Thoracic aorta (tissue), 2 donors: ENCODE results near the gene SDK1. TPM values are rescaled to one million over a fixed set of nuclear protein-coding genes. Genes with fewer than 3 reads are reported as not detected.

Experiments used
- ATAC-seq: fragments of 150-250 bp; one replicate; pipeline ENCODE4 v1.8.0; 2017; ENCODE audit warnings: low read depth; ENCODE audit not compliant: insufficient number of reproducible peaks, low FRiP score
- DNase-seq: peaks from one replicate; pipeline ENCODE4 v3.0.0-alpha.2; 2020; ENCODE audit warnings: low spot score
- H3K27ac ChIP-seq, 2 donors: fragments of 200-600 bp; sonication (generic); 1 replicate in 1 of 2; 2 replicates in 1 of 2; pipeline ENCODE4 v1.5.1; 2016; ENCODE audit warnings: mild to moderate bottlenecking in 2 of 2, moderate library complexity in 2 of 2
- H3K27me3 ChIP-seq: fragments of 200-600 bp; sonication (generic); replicated peaks from 2 replicates; pipeline ENCODE4 v1.6.0; 2016; ENCODE audit warnings: mild to moderate bottlenecking; ENCODE audit not compliant: insufficient read depth
- H3K36me3 ChIP-seq: fragments of 200-600 bp; sonication (generic); one replicate; pipeline ENCODE4 v1.5.1; 2016
- H3K4me1 ChIP-seq, 2 donors: fragments of 200-600 bp; sonication (generic); 1 replicate in 1 of 2; 2 replicates in 1 of 2; pipeline versions ENCODE4 v1.5.1 to v1.6.0; 2016; ENCODE audit warnings: low read depth in 2 of 2, mild to moderate bottlenecking in 1 of 2; ENCODE audit not compliant: control insufficient read depth in 1 of 2
- H3K4me3 ChIP-seq: fragments of 200-600 bp; sonication (generic); 2 replicates; pipeline ENCODE4 v1.5.1; 2016; ENCODE audit warnings: mild to moderate bottlenecking
- H3K9me3 ChIP-seq: fragments of 200-600 bp; sonication (generic); 2 replicates; pipeline ENCODE4 v1.5.1; 2016
- total RNA-seq, 2 donors: library from RNA; depleted of rRNA; stranded (reverse); fragments of >200 nt; gene quantifications; one replicate each; pipeline versions ENCODE4 v1.1.0 to v1.2.3, GENCODE V29; 2016
- TF ChIP-seq, protein P1 (sequence below): fragments of 200-600 bp; sonication (generic); IDR thresholded peaks from one replicate; pipeline ENCODE4 v1.5.1; 2019; ENCODE audit warnings: antibody characterized with exemption

Gene SDK1
- total RNA-seq, 2 donors from 2014 or later = 27.5 to 29.2 TPM

DNA sequence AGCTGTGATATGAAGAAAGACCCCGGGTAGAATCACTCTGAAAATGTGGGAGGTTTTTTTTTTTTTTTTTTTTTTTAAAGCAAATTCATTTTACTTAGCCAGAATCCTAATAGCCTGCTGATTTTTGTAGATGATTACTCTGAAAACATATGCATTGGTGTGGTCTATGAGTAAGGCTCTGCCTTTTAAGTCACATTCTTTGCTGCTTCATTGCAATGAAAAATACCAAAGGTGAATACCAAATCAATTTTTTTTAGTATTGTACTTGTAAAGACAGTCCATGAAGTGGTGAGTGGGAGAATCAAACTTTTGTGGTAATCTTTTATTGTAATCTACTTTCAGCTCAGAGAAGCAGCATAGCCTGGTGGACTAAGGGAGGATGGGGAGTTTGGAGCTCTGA, 130.3 kb downstream of the SDK1 start:
- TF ChIP-seq, protein P1, sequence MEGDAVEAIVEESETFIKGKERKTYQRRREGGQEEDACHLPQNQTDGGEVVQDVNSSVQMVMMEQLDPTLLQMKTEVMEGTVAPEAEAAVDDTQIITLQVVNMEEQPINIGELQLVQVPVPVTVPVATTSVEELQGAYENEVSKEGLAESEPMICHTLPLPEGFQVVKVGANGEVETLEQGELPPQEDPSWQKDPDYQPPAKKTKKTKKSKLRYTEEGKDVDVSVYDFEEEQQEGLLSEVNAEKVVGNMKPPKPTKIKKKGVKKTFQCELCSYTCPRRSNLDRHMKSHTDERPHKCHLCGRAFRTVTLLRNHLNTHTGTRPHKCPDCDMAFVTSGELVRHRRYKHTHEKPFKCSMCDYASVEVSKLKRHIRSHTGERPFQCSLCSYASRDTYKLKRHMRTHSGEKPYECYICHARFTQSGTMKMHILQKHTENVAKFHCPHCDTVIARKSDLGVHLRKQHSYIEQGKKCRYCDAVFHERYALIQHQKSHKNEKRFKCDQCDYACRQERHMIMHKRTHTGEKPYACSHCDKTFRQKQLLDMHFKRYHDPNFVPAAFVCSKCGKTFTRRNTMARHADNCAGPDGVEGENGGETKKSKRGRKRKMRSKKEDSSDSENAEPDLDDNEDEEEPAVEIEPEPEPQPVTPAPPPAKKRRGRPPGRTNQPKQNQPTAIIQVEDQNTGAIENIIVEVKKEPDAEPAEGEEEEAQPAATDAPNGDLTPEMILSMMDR = no peak
- DNase-seq (no peak), ATAC-seq (no peak)
- no peaks in the 10 kb centered on the region for H3K9me3 ChIP-seq
- no peak overlapping the region for H3K4me3 ChIP-seq
- no peak overlapping the region for H3K27ac ChIP-seq
- no peaks in the 10 kb centered on the region for H3K27me3 ChIP-seq
- H3K36me3 ChIP-seq = no peaks in the 10 kb centered on the region
- H3K4me1 ChIP-seq = no peaks in the 10 kb centered on the region

DNA sequence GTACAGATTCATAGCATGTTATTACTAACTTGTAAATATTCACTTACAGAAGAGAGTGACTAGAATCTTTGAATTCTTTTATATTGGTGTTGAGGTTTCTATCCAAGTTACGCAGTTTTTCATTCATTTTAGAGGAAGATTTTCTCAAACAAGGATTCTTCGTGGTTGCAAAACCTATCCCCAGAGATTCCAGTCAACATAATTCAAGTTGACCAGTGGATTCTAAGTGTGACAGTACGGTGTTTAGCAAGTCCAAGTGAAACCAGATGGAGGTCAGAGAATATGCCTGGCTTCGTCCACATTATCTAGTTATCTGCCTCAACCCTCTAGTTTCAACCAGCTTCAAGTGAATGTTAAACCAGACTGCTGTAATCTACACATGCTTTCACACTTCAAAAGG, 131.9 kb downstream of the SDK1 start:
- Histone ChIP-seq H3K27ac (no peak overlapping the region), H3K27me3 (no peaks in the 10 kb centered on the region), H3K9me3 (no peaks in the 10 kb centered on the region), H3K36me3 (no peaks in the 10 kb centered on the region), H3K4me1 (no peaks in the 10 kb centered on the region), H3K4me3 (no peak overlapping the region)
- TF ChIP-seq, protein P1 = no peak
- DNase-seq (no peak), ATAC-seq (no peak)

DNA sequence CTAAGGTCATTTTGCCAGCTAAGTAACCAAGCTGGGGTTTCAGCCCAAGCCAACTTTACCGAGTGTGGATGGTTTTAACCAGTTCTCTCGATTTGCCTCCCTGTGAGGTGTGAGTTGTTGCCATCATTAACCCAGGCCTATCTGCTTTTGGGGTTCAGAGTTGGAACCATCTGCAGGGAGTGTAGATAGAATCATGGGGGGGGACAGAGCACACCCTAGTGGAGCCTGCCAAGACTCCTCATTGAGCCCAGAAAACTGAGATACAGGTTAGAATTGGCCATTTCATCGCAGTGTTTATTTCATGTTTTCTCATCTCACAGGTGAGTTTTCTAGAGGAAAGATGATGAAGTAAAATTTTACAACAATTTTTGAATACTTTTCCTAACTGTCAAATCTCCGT, 133.6 kb downstream of the SDK1 start:
- peaks cover 0 to 8% of the 10 kb centered on the region in 2 donors for H3K4me1 ChIP-seq
- no peak overlapping the region for H3K4me3 ChIP-seq
- TF ChIP-seq, protein P1 = no peak
- ATAC-seq (no peak), DNase-seq (no peak)
- H3K27ac ChIP-seq = no peak overlapping the region
- H3K36me3 ChIP-seq = no peaks in the 10 kb centered on the region
- no peaks in the 10 kb centered on the region for H3K9me3 ChIP-seq
- H3K27me3 ChIP-seq = no peaks in the 10 kb centered on the region

DNA sequence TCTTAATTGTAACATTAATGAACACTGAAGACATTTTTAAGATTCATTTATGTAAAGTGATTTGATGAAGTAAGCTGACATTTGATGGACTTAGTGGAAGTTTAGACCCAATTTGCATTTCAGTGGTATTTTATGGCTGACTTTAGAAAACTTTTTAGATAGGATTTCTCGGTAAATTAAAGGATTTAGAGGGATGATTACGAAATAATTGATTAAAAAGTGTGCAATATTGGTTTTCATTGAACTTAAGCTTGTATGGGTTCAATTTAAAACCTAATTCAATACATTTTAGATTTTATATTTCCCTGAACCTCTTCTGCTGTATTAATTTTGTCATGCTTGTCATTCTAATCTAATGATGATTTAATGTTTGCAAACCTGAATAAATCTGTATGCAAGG, 135.1 kb downstream of the SDK1 start:
- Histone ChIP-seq H3K4me1 (peaks cover 0 to 14% of the 10 kb centered on the region in 2 donors), H3K27me3 (no peaks in the 10 kb centered on the region), H3K36me3 (no peaks in the 10 kb centered on the region), H3K27ac (no peak overlapping the region), H3K9me3 (no peaks in the 10 kb centered on the region), H3K4me3 (no peak overlapping the region)
- DNase-seq (no peak), ATAC-seq (no peak)
- TF ChIP-seq, protein P1 = no peak

DNA sequence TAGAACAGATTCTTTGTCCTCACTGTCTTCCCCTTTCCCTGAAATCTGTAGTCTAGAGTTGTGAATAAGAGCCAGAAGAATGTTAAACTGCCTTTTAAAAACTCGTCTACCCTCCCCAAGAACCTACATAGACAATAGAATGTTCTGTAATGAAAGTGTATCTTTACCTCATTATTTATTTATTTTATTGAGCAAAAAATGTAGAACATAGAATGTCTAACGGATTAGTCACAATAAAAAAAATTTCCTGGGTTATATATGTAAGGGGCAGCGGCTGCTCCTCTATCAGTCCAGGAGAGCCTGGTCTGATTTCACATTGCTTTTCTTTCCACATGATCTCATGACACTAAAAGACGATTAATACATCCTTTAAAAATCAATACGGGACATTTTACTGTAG, 135.7 kb downstream of the SDK1 start:
- H3K4me1 ChIP-seq = peaks cover 0 to 14% of the 10 kb centered on the region in 2 donors
- TF ChIP-seq, protein P1 = no peak
- no peaks in the 10 kb centered on the region for H3K27me3 ChIP-seq
- ATAC-seq (no peak), DNase-seq (no peak)
- no peaks in the 10 kb centered on the region for H3K36me3 ChIP-seq
- H3K27ac ChIP-seq = no peak overlapping the region
- no peak overlapping the region for H3K4me3 ChIP-seq
- H3K9me3 ChIP-seq = no peaks in the 10 kb centered on the region
